HG03439 (cell line): Measurements from ENCODE around the gene CFAP74.

Experiments used
- ATAC-seq: cut with Tn5 transposase; IDR thresholded peaks from one replicate; pipeline ENCODE4 v1.9.1; 2021; ENCODE audit warnings: mild to moderate bottlenecking, moderate library complexity; ENCODE audit not compliant: unreplicated experiment

The CFAP74 gene

GRCh38 chr1:1929639-1930545, 73.7 kb downstream of the CFAP74 start:
- no peak for ATAC-seq

- no peak for ATAC-seq
Observed at GRCh38 chr1:1929102-1929638, 74.4 kb downstream of the CFAP74 start.

- no peak for ATAC-seq
Observed at GRCh38 chr1:1928231-1929101, 75.1 kb downstream of the CFAP74 start.

GRCh38 chr1:1927751-1928150, 75.8 kb downstream of the CFAP74 start:
- ATAC-seq = no peak

- ATAC-seq = no peak
Observed at GRCh38 chr1:1926886-1927660, 76.5 kb downstream of the CFAP74 start.

GRCh38 chr1:1926346-1926811, 77.2 kb downstream of the CFAP74 start:
- no peak for ATAC-seq

- ATAC-seq = no peak
Observed at GRCh38 chr1:1925437-1926345, 77.9 kb downstream of the CFAP74 start.

GRCh38 chr1:1924849-1925248, 78.7 kb downstream of the CFAP74 start:
- ATAC-seq = no peak

- no peak for ATAC-seq
Observed at GRCh38 chr1:1924386-1924785, 79.2 kb downstream of the CFAP74 start.

- ATAC-seq = no peak
Observed at GRCh38 chr1:1922956-1923833, 80.4 kb downstream of the CFAP74 start.

GRCh38 chr1:1922702-1922955, 81.0 kb downstream of the CFAP74 start:
- ATAC-seq = no peak

- ATAC-seq = no peak
Observed at GRCh38 chr1:1921901-1922701, 81.5 kb downstream of the CFAP74 start.

GRCh38 chr1:1921459-1921862, 82.1 kb downstream of the CFAP74 start:
- no peak for ATAC-seq

- ATAC-seq = no peak
Observed at GRCh38 chr1:1920608-1921458, 82.8 kb downstream of the CFAP74 start.

GRCh38 chr1:1920057-1920607, 83.5 kb downstream of the CFAP74 start:
- no peak for ATAC-seq

GRCh38 chr1:1919304-1920056, 84.1 kb downstream of the CFAP74 start:
- ATAC-seq = peak; percentile 72
